ENCODE measurements around the gene RANBP2.

GRCh38 chr2:108809936-108810335 lies 90.7 kb downstream of the RANBP2 start:
- TF ChIP-seq POLR2A (IDR thresholded peaks at IDR 0.05; ENCODE audit: low read length) (no peak), GATA1 (IDR thresholded peaks at IDR 0.05; ENCODE audit: low read depth, low read length) (no peak)

All from erythroblast (primary cell).